Stimulated activated naive CD8-positive, alpha-beta T cell treated with anti-CD3 and anti-CD28 coated beads, Interleukin-15, amount 100 ng/mL, for 72 hours (primary cell): ENCODE measurements around the gene PLPPR3.

Source experiments
- ATAC-seq: fragments of 150-1000 bp; cut with Tn5 transposase; 2 replicates; pipeline ENCODE4 v1.10.0; 2021; ENCODE audit warnings: mild to moderate bottlenecking, moderate library complexity
- DNase-seq, 2 donors: peaks; one replicate each; pipeline ENCODE4 v3.0.0; 2021 to 2022
- H3K27ac Mint-ChIP-seq, 2 donors: one replicate each; pipeline ENCODE4 v1.8.0; 2022; ENCODE audit warnings: mild to moderate bottlenecking in 2 of 2, mixed read lengths in 2 of 2, moderate library complexity in 2 of 2
- H3K27me3 Mint-ChIP-seq: one replicate; pipeline ENCODE4 v1.8.0; 2022; ENCODE audit warnings: mixed read lengths
- H3K4me1 Mint-ChIP-seq: one replicate; pipeline ENCODE4 v1.8.0; 2022; ENCODE audit warnings: mild to moderate bottlenecking, mixed read lengths
- H3K4me3 Mint-ChIP-seq, 2 donors: one replicate each; pipeline ENCODE4 v1.8.0; 2022; ENCODE audit warnings: mild to moderate bottlenecking in 2 of 2, mixed read lengths in 2 of 2, moderate library complexity in 1 of 2
- H3K9me3 Mint-ChIP-seq, 2 donors: one replicate each; pipeline ENCODE4 v1.8.0; 2022; ENCODE audit warnings: mixed read lengths in 2 of 2

Gene PLPPR3

GRCh38 chr19:821825-822503 is at the start of gene PLPPR3:
PLPPR3 (minus strand) TSS chr19:821955; CDS start chr19:821559, 396 bp downstream.
- peaks cover under 1 to 1% of the 10 kb centered on the region in 2 donors for H3K9me3 Mint-ChIP-seq
- peak; percentile 28 for ATAC-seq
- H3K4me1 Mint-ChIP-seq: no peaks in the 10 kb centered on the region
- H3K27ac Mint-ChIP-seq: no peak within 1 kb of the TSS
- DNase-seq: no peak
- H3K27me3 Mint-ChIP-seq: peaks cover 43% of the 10 kb centered on the region
- H3K4me3 Mint-ChIP-seq: peak within 1 kb of the TSS; percentile 53 to 67

- Mint-ChIP-seq H3K4me3 (no peak overlapping the region), H3K27me3 (no peaks in the 10 kb centered on the region), H3K9me3 (no peaks in the 10 kb centered on the region), H3K4me1 (peaks cover 12% of the 10 kb centered on the region), H3K27ac (no peak overlapping the region)
- DNase-seq: no peak
- no peak for ATAC-seq
Measured at GRCh38 chr19:870963-871401, 49.2 kb upstream of the PLPPR3 start.

GRCh38 chr19:870314-870713 is 48.6 kb upstream of the PLPPR3 start:
- ATAC-seq: no peak
- no peak overlapping the region for H3K4me3 Mint-ChIP-seq
- H3K4me1 Mint-ChIP-seq: peaks cover 12% of the 10 kb centered on the region
- no peaks in the 10 kb centered on the region for H3K9me3 Mint-ChIP-seq
- H3K27ac Mint-ChIP-seq: peak overlapping the region in 1 of 2 donors; percentile 51
- no peak for DNase-seq
- no peaks in the 10 kb centered on the region for H3K27me3 Mint-ChIP-seq

GRCh38 chr19:869245-870177 is 47.8 kb upstream of the PLPPR3 start:
- Mint-ChIP-seq H3K4me1 (peaks cover 12% of the 10 kb centered on the region), H3K27ac (no peak overlapping the region), H3K27me3 (no peaks in the 10 kb centered on the region), H3K9me3 (no peaks in the 10 kb centered on the region), H3K4me3 (no peak overlapping the region)
- DNase-seq (no peak), ATAC-seq (no peak)

DNA sequence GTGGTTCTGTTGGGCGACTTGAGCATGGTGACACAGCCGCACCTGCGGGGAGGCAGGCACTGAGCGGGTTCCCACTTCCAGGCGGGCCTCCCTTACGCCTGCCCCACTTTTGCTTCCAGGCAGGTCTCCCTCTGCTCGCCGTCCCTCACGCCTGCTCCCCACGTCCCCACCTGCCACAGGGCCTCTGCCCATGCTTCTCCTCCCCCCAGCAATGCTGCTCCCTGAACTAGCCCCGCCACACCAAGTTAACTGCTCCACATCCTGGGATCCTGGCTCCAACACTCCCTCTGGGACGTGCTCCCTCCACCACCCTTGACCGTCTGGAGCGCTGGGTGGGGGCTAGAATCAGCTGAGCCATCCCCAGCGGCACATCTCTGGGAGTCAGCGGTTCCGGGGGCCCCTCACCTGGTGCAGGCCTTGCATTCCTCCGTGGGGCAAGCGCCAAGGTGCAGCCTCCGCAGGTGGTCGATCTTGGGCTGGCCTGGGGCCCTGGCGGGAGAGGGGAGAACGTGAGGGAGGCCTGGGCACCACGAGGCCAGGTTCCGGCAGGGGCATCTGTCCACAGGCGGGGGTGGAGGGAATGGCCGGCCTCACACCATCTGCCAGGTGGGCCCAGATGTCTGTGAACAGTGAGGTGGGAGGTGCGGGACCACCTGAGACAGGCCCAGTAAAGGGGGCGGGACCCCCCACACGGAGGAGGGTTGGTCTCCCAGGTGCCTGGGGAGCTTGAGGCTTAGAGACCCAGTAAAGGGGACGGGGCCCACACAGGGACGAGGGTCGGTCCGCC is 46.9 kb upstream of the PLPPR3 start:
- Mint-ChIP-seq H3K27ac (peak overlapping the region in 1 of 2 donors; percentile 19), H3K9me3 (no peaks in the 10 kb centered on the region), H3K4me3 (no peak overlapping the region), H3K27me3 (no peaks in the 10 kb centered on the region), H3K4me1 (peaks cover 16% of the 10 kb centered on the region)
- ATAC-seq (no peak), DNase-seq (no peak)

DNA sequence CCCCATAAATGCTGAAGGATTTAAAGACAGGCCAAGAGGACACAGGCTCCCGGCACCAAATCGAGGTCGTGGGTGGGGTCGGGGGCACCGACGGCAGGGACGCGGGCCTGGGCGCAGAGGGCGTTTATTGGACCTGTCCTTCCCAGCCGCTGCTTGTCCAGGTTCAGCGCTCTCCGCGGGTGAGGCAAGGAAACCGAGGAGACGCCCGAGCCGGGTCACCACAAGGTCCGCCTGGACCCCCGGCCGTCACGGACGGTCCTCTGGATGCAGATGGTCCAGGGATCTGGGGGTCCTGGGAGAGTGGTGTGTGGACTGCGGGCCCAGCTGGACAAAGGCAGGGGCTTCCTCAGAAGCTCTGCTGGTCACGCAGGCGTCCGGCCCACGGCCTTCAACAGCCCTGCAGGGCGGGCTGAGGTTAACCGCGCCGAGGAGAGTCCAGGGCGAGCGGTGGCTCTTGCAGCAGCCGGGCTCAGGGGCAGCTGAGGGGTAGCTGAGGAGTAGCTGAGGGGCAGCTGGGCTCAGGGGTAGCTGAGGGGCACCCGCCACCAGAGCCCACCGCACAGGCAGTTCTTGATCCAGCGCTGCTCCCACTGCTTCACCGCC is 46.2 kb upstream of the PLPPR3 start:
- Mint-ChIP-seq H3K4me3 (no peak overlapping the region), H3K27me3 (peaks cover 2% of the 10 kb centered on the region), H3K4me1 (peaks cover 23% of the 10 kb centered on the region), H3K27ac (peak overlapping the region in 1 of 2 donors; percentile 19), H3K9me3 (no peaks in the 10 kb centered on the region)
- ATAC-seq (no peak), DNase-seq (no peak)

DNA sequence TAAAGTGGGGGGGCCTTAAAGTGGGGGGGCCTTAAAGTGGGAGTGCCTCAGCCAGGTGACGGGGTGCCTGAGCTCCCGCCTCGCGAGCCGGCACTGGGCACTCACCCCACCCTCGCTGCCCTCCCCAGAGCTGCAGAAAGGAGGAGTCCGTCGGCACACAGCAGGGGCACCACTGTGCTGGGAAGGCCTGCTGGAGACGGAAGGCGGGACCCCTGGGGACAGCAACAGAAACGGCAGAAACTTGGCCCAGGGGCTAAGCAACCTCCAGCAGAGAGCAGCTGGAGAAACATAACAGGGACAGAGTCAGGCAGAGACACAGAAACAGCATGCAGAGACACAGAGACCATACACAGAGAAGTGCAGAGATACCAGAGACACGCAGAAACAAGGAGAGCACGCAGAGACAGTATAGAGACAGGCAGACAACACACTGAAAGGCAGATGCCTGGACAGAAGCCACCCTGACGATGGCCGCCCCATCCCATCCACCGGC is 45.6 kb upstream of the PLPPR3 start:
- H3K4me1 Mint-ChIP-seq: peaks cover 25% of the 10 kb centered on the region
- H3K27ac Mint-ChIP-seq: peak overlapping the region in 1 of 2 donors; percentile 47
- DNase-seq (no peak), ATAC-seq (no peak)
- peaks cover 8% of the 10 kb centered on the region for H3K27me3 Mint-ChIP-seq
- H3K9me3 Mint-ChIP-seq: no peaks in the 10 kb centered on the region
- no peak overlapping the region for H3K4me3 Mint-ChIP-seq

GRCh38 chr19:866769-867300 is 45.1 kb upstream of the PLPPR3 start:
- H3K27me3 Mint-ChIP-seq: peaks cover 8% of the 10 kb centered on the region
- ATAC-seq (no peak), DNase-seq (no peak)
- H3K4me1 Mint-ChIP-seq: peaks cover 21% of the 10 kb centered on the region
- H3K9me3 Mint-ChIP-seq: no peaks in the 10 kb centered on the region
- H3K4me3 Mint-ChIP-seq: no peak overlapping the region
- no peak overlapping the region for H3K27ac Mint-ChIP-seq

DNA sequence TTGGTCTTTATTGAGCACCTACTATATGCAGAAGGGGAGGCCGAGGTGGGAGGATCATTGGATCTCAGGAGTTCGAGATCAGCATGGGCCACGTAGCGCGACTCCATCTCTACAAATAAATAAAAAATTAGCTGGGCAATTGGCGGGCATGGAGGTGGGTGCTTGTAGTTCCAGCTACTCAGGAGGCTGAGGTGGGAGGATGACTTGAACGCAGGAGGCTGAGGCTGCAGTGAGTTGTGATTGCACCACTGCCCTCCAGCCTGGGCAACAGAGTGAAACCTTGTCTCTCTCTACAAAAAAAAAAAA is 41.5 kb upstream of the PLPPR3 start:
- H3K9me3 Mint-ChIP-seq: no peaks in the 10 kb centered on the region
- peaks cover 37% of the 10 kb centered on the region for H3K27me3 Mint-ChIP-seq
- DNase-seq (no peak), ATAC-seq (no peak)
- H3K27ac Mint-ChIP-seq: no peak overlapping the region
- H3K4me3 Mint-ChIP-seq: peak overlapping the region; percentile 49 to 78
- peaks cover 30% of the 10 kb centered on the region for H3K4me1 Mint-ChIP-seq

GRCh38 chr19:862581-863314 is 41.0 kb upstream of the PLPPR3 start:
- peaks cover 30% of the 10 kb centered on the region for H3K4me1 Mint-ChIP-seq
- H3K9me3 Mint-ChIP-seq: no peaks in the 10 kb centered on the region
- ATAC-seq (peak; percentile 68), DNase-seq (peak; percentile 80 to 82)
- H3K27ac Mint-ChIP-seq: no peak overlapping the region
- H3K4me3 Mint-ChIP-seq: peak overlapping the region; percentile 57 to 78
- peaks cover 42% of the 10 kb centered on the region for H3K27me3 Mint-ChIP-seq

DNA sequence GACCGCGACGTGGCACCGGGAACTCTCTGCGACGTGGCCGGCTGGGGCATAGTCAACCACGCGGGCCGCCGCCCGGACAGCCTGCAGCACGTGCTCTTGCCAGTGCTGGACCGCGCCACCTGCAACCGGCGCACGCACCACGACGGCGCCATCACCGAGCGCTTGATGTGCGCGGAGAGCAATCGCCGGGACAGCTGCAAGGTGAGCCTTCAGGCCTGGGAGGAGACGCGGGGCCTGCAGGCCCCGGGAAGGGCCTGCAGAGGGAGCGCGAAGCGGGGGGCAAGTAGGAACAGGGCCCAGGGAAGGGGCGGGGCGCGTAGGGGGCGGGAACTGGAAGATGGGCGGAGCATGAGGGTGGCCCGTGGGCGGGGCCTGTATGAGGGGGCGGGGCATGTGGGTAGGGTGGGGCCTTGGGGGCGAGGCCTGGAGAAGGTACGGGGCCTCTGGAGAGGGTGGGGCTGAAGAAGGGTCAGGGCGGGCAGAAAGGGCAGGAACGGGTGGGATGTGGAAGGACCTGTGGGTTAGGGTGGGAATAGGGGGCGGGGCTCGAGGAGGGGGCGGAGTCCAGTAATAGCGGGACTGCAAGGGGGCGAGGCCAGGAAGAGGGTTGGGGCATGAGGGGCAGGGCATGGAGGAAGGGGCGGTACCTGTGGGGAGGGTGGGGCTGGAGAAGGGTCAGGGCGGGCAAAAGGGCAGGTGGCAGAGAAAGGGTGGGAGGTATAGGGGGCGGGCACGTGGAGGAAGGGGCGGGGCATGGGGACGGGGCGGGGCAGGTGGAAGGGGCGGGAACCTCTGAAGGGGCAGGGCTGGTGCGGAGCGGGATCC is 40.2 kb upstream of the PLPPR3 start:
- H3K27me3 Mint-ChIP-seq: peaks cover 47% of the 10 kb centered on the region
- H3K9me3 Mint-ChIP-seq: no peaks in the 10 kb centered on the region
- peak; percentile 58 to 65 for DNase-seq
- peak overlapping the region in 1 of 2 donors; percentile 71 for H3K4me3 Mint-ChIP-seq
- H3K27ac Mint-ChIP-seq: no peak overlapping the region
- peaks cover 30% of the 10 kb centered on the region for H3K4me1 Mint-ChIP-seq
- ATAC-seq: peak; percentile 42

GRCh38 chr19:861141-861755 is 39.5 kb upstream of the PLPPR3 start:
- H3K27me3 Mint-ChIP-seq: peaks cover 48% of the 10 kb centered on the region
- ATAC-seq: no peak
- peak overlapping the region in 1 of 2 donors; percentile 57 for H3K4me3 Mint-ChIP-seq
- H3K27ac Mint-ChIP-seq: no peak overlapping the region
- no peaks in the 10 kb centered on the region for H3K9me3 Mint-ChIP-seq
- H3K4me1 Mint-ChIP-seq: peaks cover 30% of the 10 kb centered on the region
- no peak for DNase-seq
